DND-41 (cell line): ENCODE results near the gene AANAT.

ENCODE experiments used
- ATAC-seq: fragments of 200-7000 bp; cut with Tn5 transposase; 3 replicates; pipeline ENCODE4 v1.9.1; 2021; ENCODE audit warnings: low read depth; ENCODE audit not compliant: insufficient read depth
- DNase-seq: peaks from one replicate; pipeline ENCODE4 v3.0.0-alpha.2; 2020
- H2AFZ ChIP-seq: 2 replicates; pipeline ENCODE4 v1.6.0; 2012; ENCODE audit warnings: low read depth, low read length
- H3K27ac ChIP-seq: 2 replicates; pipeline ENCODE4 v1.5.1; 2012; ENCODE audit warnings: low read length, inconsistent platforms
- H3K27me3 ChIP-seq: fragments of 200-600 bp; sonication (generic); 2 replicates; pipeline ENCODE4 v1.6.0; 2012; ENCODE audit warnings: low read length, mild to moderate bottlenecking, inconsistent platforms; ENCODE audit not compliant: insufficient read depth, poor library complexity
- H3K36me3 ChIP-seq: 2 replicates; pipeline ENCODE4 v1.5.1; 2012; ENCODE audit warnings: low read length, inconsistent platforms; ENCODE audit not compliant: insufficient read depth
- H3K4me1 ChIP-seq: 2 replicates; pipeline ENCODE4 v1.5.1; 2012; ENCODE audit warnings: mild to moderate bottlenecking, low read length; ENCODE audit not compliant: insufficient read depth
- H3K4me2 ChIP-seq: 2 replicates; pipeline ENCODE4 v1.6.0; 2012; ENCODE audit warnings: mild to moderate bottlenecking, moderate library complexity, low read length, inconsistent platforms; ENCODE audit not compliant: insufficient read depth
- H3K4me3 ChIP-seq, 2 experiments: fragments of 200-600 bp in 1 of 2; shearing (Covaris generic) in 1 of 2; 2 replicates each; pipeline ENCODE4 v1.5.1; 2012 to 2016; ENCODE audit warnings: inconsistent platforms in 2 of 2, low read length in 2 of 2, mild to moderate bottlenecking in 2 of 2, low read depth in 1 of 2, moderate library complexity in 1 of 2
- H3K79me2 ChIP-seq: 2 replicates; pipeline ENCODE4 v1.6.0; 2012; ENCODE audit warnings: low read length, inconsistent platforms; ENCODE audit not compliant: insufficient read depth
- H3K9ac ChIP-seq: 2 replicates; pipeline ENCODE4 v1.6.0; 2012; ENCODE audit warnings: low read depth, mild to moderate bottlenecking, inconsistent platforms, low read length, moderate library complexity
- H3K9me3 ChIP-seq: 2 replicates; pipeline ENCODE4 v1.5.1; 2012; ENCODE audit warnings: low read length, moderate library complexity, mild to moderate bottlenecking, inconsistent platforms; ENCODE audit not compliant: insufficient read depth, severe bottlenecking
- H4K20me1 ChIP-seq: 2 replicates; pipeline ENCODE4 v1.6.0; 2012; ENCODE audit warnings: low read length; ENCODE audit not compliant: insufficient read depth
- EZH2 ChIP-seq: IDR thresholded peaks from 3 replicates; pipeline ENCODE4 v1.6.1; 2012; ENCODE audit warnings: borderline replicate concordance, low read depth, mild to moderate bottlenecking, moderate library complexity, low read length, inconsistent platforms; ENCODE audit not compliant: severe bottlenecking
- TF ChIP-seq, protein P1 (sequence below): IDR thresholded peaks from 2 replicates; pipeline ENCODE4 v1.5.1; 2012; ENCODE audit warnings: borderline replicate concordance, low read length, moderate library complexity, mild to moderate bottlenecking; ENCODE audit not compliant: poor library complexity, severe bottlenecking; ENCODE audit errors: extremely low read depth

Gene AANAT

DNA sequence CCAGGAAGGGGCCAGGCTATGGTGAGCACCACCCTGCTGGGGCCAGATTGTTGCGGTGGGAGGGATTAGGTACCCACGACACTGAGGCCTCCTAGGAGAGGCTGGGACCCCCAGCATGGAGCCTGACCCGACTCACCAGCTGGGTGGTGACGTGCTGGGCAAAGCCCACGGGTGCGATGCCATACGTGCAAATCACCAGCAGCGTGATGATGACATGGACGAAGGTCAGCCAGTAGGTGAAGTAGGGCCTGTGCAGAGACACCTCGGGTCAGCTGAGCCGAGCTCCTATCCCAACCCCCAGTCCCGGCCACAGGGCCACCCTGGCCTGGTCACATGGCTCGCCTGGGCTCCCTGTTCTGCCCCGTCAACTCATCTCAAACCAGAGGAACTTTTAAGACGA, 7.5 kb downstream of the AANAT start:
- no peaks in the 10 kb centered on the region for H3K9me3 ChIP-seq
- no peaks in the 10 kb centered on the region for H3K4me1 ChIP-seq
- ATAC-seq (no peak), DNase-seq (no peak)
- H2AFZ ChIP-seq: no peak overlapping the region
- no peak overlapping the region for H3K9ac ChIP-seq
- H3K27me3 ChIP-seq: no peaks in the 10 kb centered on the region
- no peaks in the 10 kb centered on the region for H4K20me1 ChIP-seq
- H3K36me3 ChIP-seq: no peaks in the 10 kb centered on the region
- no peak overlapping the region for H3K27ac ChIP-seq
- TF ChIP-seq, protein P1, sequence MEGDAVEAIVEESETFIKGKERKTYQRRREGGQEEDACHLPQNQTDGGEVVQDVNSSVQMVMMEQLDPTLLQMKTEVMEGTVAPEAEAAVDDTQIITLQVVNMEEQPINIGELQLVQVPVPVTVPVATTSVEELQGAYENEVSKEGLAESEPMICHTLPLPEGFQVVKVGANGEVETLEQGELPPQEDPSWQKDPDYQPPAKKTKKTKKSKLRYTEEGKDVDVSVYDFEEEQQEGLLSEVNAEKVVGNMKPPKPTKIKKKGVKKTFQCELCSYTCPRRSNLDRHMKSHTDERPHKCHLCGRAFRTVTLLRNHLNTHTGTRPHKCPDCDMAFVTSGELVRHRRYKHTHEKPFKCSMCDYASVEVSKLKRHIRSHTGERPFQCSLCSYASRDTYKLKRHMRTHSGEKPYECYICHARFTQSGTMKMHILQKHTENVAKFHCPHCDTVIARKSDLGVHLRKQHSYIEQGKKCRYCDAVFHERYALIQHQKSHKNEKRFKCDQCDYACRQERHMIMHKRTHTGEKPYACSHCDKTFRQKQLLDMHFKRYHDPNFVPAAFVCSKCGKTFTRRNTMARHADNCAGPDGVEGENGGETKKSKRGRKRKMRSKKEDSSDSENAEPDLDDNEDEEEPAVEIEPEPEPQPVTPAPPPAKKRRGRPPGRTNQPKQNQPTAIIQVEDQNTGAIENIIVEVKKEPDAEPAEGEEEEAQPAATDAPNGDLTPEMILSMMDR: no peak
- no peak for TF ChIP-seq EZH2
- H3K4me2 ChIP-seq: no peak overlapping the region
- H3K4me3 ChIP-seq: no peak overlapping the region
- no peaks in the 10 kb centered on the region for H3K79me2 ChIP-seq

DNA sequence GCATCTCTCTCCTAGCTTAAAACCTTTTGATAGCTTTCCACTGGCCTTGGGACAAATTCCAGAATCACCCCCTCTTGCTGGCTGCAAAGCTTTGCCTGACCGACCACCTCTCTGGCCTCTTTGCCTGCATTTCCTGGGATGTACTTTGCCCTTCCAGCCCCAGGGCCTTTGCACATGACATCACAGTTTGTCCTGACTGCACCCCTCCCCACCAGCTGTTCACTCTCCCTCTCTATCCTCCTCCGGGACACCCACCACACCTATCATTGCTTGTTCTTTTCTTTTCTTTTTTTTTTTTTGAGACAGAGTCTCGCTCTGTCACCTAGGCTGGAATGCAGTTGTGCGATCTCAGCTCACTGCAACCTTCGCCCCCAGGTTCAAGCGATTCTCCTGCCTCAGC, 7.9 kb downstream of the AANAT start:
- Histone ChIP-seq H3K27me3 (no peaks in the 10 kb centered on the region), H3K27ac (no peak overlapping the region), H2AFZ (no peak overlapping the region), H3K9ac (no peak overlapping the region), H3K79me2 (no peaks in the 10 kb centered on the region), H3K36me3 (no peaks in the 10 kb centered on the region), H4K20me1 (no peaks in the 10 kb centered on the region), H3K4me1 (no peaks in the 10 kb centered on the region), H3K4me2 (no peak overlapping the region), H3K9me3 (no peaks in the 10 kb centered on the region), H3K4me3 (no peak overlapping the region)
- DNase-seq (no peak), ATAC-seq (no peak)
- TF ChIP-seq, protein P1: no peak
- TF ChIP-seq EZH2: no peak

DNA sequence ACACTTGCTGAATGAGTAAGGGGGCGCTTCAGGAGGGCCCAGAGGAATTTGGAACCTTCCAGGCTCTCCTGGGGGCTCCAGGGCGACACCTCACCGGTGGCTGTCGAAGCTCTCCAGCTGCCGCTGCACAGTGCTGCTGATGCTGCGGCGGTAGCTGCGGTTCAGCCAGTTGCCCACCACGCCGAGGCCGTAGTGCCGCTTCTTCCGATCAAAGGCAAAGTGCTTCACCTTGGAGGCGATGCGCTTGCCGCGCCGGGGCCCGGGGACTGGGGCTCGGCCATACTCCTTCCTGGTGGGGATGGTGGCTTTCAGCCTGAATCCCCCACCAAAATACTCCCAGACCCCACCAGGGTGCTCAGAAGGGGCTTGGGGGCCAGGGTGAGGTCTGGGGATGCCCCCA, 9.3 kb downstream of the AANAT start:
- Histone ChIP-seq H3K4me3 (no peak overlapping the region), H3K9ac (no peak overlapping the region), H3K79me2 (no peaks in the 10 kb centered on the region), H3K4me2 (no peak overlapping the region), H3K36me3 (no peaks in the 10 kb centered on the region), H3K27ac (no peak overlapping the region), H3K27me3 (no peaks in the 10 kb centered on the region), H2AFZ (no peak overlapping the region), H3K9me3 (no peaks in the 10 kb centered on the region), H4K20me1 (no peaks in the 10 kb centered on the region), H3K4me1 (no peaks in the 10 kb centered on the region)
- ATAC-seq (no peak), DNase-seq (no peak)
- TF ChIP-seq, protein P1: no peak
- TF ChIP-seq EZH2: no peak

DNA sequence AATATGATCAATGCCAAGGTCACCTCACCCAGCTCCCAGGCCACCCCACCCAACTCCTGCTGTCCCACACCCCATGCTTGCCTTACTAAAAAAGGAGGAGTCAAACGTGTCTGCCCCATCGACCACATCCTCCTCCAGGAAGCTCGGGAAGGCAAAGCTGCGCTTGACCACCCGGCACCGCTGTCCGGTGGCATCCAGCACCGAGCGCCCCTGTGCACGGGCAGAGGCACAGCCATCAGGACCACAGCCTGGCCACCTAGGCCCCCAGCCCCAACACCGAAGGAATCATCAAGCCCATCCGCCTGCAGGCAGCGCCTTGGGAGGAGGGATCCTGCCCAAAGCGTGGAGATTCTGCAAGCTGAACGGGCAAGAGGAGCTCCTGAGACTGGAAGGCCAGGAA, 10.2 kb downstream of the AANAT start:
- Histone ChIP-seq H3K4me2 (no peak overlapping the region), H3K9me3 (no peaks in the 10 kb centered on the region), H3K36me3 (no peaks in the 10 kb centered on the region), H3K27me3 (no peaks in the 10 kb centered on the region), H3K4me3 (no peak overlapping the region), H3K4me1 (no peaks in the 10 kb centered on the region), H2AFZ (no peak overlapping the region), H3K27ac (no peak overlapping the region), H3K79me2 (no peaks in the 10 kb centered on the region), H3K9ac (no peak overlapping the region), H4K20me1 (no peaks in the 10 kb centered on the region)
- TF ChIP-seq, protein P1: no peak
- no peak for TF ChIP-seq EZH2
- no peak for DNase-seq
- ATAC-seq: no peak
